Fibroblast of the conjunctiva (primary cell): ENCODE results near the gene RNF2.
"Not testable (repeated sequence)": the region's sequence is repeated elsewhere in the genome, so short reads cannot be mapped to it uniquely, and the experiment has no call there.

Experiments
- DNase-seq: peaks from one replicate; pipeline ENCODE4 v3.0.0-alpha.2; 2010; ENCODE audit warnings: low read depth

The RNF2 gene

GRCh38 chr1:185050823-185051451 is 5.6 kb downstream of the RNF2 start:
- no peak for DNase-seq

- DNase-seq, result no peak
Observed at GRCh38 chr1:185053204-185053603, 7.8 kb downstream of the RNF2 start.

DNA sequence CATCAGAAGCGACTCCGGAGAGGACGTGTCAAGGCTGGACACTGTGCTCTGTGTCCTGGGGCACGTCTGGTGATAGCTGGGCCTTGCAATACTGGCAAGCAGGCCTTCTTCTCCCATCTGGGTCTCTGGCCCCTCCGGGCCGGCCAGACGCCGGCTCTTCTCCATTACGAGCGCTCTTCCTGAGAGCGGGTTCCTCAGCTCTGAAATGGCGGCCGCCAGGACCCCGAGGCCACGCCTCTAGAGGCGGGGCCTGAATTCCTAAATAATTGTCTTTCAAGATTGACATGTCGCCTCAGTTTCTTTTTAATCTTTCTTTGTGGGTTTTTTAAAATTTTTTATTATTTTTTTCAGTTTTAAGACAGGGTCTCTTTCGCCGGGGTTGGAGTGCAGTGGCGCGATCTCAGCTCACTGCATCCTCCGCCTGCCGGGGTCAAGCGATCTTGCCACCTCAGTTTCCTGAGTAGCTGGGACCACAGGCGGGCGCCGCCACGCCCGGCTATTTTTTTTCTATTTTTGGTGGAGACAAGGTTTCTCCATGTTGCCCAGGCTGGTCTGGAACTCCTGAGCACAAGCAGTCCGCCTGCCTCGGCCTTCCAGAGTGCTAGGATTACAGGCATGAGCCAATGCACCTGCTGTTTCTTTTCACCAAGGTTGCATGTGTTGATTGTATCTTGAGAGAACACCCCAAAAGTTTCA is 9.2 kb downstream of the RNF2 start:
- DNase-seq, result no peak

GRCh38 chr1:185058110-185058509 is 12.8 kb downstream of the RNF2 start:
- DNase-seq, result no peak

DNA sequence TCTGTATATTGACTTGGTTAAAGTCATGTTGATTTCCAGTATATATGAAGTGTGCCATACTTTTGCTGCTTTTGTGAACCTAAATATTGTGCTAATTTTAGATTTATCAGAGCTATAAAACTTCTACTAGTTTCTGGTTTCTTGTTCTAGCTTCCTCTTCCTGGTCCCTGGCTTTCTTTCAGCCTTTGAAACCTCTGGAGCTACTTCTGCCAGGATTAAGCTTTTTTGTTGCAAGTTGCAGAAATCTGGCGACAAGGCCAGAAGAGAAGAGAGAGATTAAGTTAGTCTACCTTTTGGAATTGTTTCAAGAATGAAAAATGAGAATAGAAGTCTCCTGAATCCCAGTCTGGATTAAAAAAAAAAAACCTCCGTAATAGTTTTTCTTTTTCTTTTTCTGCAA is 13.5 kb downstream of the RNF2 start:
- DNase-seq, result no peak

DNA sequence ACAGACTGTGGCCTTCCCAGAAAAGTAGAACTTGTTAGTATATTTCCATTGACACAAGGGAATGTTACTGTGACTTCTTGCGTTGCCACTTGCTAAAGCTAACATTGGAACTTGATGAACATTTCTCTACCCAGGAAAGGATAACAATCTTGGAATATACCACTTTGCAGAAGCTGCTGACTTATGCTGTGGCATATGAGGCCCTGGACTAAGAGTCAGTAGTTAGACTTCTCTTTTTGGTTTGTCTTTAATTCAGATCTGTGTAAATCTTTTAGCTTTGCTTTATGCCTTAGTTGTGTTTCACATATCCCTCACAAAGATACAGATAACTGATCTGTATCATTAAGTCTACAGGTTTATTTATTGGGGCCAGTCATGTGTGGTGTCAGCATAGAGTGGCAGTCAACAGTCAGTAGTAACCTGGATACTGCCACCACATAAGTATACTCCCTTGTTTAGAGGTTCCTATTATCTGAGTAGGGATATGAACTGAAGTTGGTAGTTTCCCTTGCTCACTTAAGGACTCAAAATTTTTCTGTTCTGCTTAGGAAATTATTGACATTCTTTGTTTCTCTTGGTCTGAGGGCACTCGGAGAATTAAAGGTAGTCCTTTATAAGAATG is 14.7 kb downstream of the RNF2 start:
- DNase-seq, result no peak

- DNase-seq, result no peak
Observed at GRCh38 chr1:185062710-185063370, 17.5 kb downstream of the RNF2 start.

- no peak for DNase-seq
Observed at GRCh38 chr1:185063719-185064118, 18.4 kb downstream of the RNF2 start.

GRCh38 chr1:185065006-185065405 is 19.6 kb downstream of the RNF2 start:
- DNase-seq, result not testable (repeated sequence)

GRCh38 chr1:185066181-185066580 is 20.8 kb downstream of the RNF2 start:
- no peak for DNase-seq

GRCh38 chr1:185068341-185068740 is 23.0 kb downstream of the RNF2 start:
- no peak for DNase-seq

GRCh38 chr1:185069202-185069772 is 23.9 kb downstream of the RNF2 start:
- no peak for DNase-seq

DNA sequence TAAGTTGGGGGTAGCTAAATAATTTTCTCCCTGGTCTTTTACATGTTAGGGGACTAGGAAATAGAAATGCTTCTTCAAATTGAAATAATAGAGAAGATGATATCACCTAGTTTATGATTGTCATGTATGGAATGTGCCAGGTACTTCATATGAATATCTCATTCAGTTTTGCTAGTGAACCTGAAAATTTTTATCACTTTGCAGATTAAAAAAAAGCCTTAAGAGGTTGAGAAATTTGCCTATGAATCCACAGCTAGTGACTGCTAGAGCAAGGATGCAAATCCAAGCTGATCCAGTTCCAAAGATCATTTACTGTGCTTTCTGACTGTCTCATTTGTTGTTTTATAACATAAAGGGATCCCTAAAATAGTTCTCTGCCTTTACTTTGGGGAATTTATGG is 24.7 kb downstream of the RNF2 start:
- no peak for DNase-seq

DNA sequence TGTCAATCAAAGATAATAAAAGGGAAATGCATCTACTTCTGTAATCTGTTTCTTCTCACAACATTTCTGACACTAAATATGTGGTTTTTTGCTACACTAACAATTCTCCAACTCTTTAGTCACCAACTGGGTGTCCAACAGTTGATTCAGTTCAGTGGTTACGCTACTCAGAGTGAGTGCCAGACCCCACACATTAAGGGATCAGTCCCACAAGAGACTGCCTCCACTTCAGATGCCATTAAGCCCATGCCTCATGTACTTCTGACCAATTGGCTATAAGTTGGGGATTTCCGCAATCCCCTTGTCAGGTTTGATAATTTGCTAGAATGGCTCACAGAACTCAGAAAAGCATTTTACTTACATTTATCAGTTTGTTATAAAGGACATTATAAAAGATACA is 28.4 kb downstream of the RNF2 start:
- no peak for DNase-seq

- no peak for DNase-seq
Observed at GRCh38 chr1:185074307-185074706, 28.9 kb downstream of the RNF2 start.

DNA sequence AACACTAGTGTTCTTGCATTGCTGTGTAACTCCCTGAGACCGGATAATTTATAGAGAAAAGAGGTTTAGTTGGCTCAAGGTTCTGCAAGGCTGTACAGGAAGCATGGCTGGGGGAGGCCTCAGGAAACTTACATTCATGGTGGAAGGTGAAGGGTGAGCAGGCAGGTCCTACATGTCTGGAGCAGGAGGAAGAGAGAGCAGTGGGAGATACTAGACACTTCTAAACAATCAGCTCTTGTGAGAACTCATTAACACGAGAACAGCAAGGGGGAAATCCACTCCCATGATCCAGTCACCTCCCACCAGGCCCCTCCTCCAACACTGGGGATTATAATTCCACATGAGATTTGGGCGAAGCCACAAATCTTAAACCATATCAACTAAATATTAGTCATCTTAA is 30.1 kb downstream of the RNF2 start:
- no peak for DNase-seq

GRCh38 chr1:185077374-185077773 is 32.0 kb downstream of the RNF2 start:
- no peak for DNase-seq

DNA sequence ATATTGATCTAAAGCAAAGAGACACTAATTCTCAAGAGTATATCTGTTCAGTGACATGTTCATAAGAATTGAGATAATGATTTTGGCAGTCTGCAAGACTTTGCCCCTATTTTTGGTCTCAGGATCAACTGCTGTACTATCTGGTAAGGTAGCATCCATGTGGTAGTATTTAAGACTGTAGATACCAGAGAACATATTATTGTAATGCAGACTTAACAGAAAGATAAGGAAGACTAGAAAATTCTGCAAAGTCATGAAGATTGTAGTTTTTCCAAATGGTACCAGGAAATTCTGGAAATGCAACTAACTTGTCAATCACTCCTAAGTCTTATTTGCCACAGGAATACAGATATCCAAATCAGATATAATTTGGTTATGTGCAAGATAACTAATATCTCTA is 35.1 kb downstream of the RNF2 start:
- DNase-seq, result no peak

- no peak for DNase-seq
Observed at GRCh38 chr1:185083818-185084217, 38.5 kb downstream of the RNF2 start.

- no peak for DNase-seq
Observed at GRCh38 chr1:185087101-185087500, 41.7 kb downstream of the RNF2 start.

GRCh38 chr1:185087746-185088145 is 42.4 kb downstream of the RNF2 start:
- no peak for DNase-seq

DNA sequence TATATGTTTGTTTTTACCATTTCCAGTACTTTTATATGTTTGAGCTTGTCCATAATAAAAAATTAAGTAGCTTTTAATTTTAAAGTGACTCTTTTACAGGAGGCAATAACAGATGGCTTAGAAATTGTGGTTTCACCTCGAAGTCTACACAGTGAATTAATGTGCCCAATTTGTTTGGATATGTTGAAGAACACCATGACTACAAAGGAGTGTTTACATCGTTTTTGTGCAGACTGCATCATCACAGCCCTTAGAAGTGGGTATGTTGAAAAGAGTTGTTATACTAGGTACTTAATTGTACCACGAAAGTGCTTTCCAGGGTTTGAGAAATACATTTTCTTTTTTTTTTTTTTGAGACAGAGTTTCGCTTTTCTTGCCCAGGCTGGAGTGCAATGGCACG is 46.1 kb downstream of the RNF2 start:
- DNase-seq, result no peak

DNA sequence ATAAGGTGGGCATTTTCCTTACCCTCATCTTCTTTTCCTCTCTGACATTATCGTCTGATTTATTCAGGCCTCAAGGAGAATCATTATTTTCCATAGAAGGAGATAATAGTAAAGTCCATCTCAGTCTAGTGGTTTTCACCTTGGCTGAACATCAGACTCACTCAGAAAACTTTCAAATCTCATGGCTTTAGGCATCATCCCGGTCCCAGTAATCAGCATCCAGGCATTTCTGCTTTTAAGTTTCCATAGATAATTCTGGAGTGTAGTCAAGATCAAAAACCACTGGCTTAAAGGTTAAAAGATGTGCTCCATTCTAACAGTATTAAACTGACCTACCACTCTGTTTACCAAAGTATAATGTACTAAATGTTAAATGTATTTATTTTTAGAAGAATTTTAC is 49.4 kb downstream of the RNF2 start:
- no peak for DNase-seq
